Measurements from ENCODE around the gene KIF26B.
"Not testable (repeated sequence)": the region's sequence is repeated elsewhere in the genome, so short reads cannot be mapped to it uniquely, and the experiment has no call there.

Gene KIF26B

DNA sequence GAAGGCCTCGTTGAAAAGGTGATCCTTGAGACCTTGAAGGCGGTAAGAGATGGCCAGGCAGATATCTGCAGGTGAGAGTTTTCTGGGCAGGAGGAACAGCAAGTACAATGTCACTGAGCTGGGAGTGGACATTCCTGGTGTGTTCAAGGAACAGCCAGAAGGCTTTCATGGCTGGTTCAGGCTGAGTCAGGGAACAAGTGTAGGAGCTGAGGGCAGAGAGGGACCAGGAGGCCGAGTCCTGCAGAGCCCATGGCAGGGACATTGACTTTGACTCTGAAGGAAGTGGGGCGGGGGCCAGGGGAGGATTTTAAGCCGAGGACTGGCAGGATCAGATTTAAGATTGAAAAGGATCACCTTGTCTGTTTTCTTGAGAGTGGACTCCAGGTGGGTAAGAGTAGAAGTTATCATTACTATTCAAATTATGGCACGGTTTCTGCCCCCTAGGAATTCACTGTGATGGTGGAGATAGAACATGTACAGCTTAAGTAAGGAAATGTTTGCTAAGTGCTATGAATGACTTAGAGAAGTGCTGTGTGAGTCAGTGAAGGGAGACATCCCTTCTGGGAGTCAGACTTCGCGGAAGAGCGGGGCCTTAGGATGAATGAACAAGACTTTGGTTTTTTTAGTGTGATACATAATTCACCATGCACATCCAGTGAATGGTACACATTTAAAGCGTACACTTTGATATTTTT is 202.3 kb downstream of the KIF26B start:
- no peak for DNase-seq (ENCODE audit: low read depth)

- not testable (repeated sequence) for DNase-seq (ENCODE audit: low read depth)
These were observed 204.4 kb downstream of the KIF26B start for GRCh38 chr1:245359101-245359680.

DNA sequence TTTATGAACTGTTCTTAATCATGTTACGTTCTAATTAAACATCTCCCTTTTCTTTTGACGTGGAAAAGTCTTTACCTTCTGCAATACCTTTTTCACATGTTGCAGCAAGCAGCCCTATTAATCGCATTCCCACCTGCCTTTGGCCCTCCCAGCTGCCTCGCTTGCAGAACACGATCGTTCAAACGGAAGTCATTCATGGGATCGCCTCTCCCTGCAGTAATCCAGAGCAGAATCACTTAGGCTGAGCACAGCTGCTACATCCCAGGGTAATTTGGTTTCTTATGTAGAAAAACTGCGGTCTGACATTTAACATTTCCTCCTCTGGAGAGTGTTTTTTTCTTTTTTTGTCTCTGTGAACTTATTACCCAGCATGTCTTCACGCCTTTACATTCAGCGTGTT is 206.3 kb downstream of the KIF26B start:
- DNase-seq (ENCODE audit: low read depth), result no peak

DNA sequence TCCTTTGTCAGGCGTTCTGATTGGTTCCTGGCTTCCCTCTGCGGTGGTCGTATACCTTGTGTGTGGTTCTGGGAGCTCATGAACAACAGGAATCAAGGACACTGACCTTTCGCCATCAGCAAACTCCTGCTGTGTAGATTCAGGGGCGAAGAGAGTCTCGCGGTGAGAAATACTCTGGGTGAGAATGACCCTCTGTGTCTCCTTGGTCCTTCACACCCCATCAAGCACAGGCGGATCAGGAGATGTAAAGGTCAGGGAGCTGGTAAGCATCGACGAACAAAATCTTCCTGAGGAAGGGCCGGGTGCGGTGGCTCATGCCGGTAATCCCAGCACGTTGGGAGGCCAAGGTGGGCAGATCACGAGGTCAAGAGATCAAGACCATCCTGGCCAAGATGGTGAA is 207.2 kb downstream of the KIF26B start:
- DNase-seq (ENCODE audit: low read depth), result no peak

DNA sequence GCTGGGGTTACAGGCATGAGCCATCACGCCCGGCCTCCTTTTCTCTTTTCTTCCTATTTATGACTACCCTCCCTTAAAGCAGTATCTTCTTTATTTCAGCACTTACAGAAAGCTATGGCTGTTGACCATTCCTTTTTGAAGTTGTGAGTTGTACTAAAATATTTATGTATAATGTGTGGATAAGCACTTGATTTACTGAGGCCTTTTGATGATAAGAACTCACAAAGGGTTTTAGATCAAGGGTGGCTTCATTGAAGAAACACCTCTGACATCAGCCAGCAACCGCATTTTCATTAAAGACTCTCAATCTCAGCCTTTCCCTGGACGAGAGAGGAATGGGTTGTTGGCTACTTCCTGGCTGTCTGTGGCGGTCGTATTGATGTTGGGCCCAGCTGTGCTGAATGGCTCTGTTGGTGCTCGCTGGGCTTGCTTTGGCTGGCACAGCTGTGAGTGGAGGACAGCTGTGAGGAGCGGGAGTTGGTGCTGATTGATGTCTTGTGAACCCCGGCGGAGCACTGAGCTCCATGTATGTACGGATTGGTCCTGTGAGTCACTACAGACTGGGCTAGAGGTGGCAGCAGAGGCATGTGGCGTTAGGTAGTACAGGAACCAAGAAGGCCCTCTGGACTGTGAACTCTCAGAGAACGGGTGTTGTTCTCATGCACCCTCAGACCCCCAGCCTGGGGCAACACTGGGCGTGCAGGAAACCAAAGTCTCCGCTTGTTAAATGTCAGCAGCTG is 208.8 kb downstream of the KIF26B start:
- DNase-seq (ENCODE audit: low read depth), result no peak

GRCh38 chr1:245365095-245366020 is 210.6 kb downstream of the KIF26B start:
- DNase-seq (ENCODE audit: low read depth), result no peak

GRCh38 chr1:245366886-245367285 is 212.1 kb downstream of the KIF26B start:
- DNase-seq (ENCODE audit: low read depth), result no peak

- no peak for DNase-seq (ENCODE audit: low read depth)
These were observed 215.5 kb downstream of the KIF26B start for GRCh38 chr1:245370175-245370825.

GRCh38 chr1:245370905-245371581 is 216.3 kb downstream of the KIF26B start:
- no peak for DNase-seq (ENCODE audit: low read depth)

- DNase-seq (ENCODE audit: low read depth), result no peak
These were observed 218.3 kb downstream of the KIF26B start for GRCh38 chr1:245373131-245373530.

GRCh38 chr1:245375789-245376460 is 221.1 kb downstream of the KIF26B start:
- no peak for DNase-seq (ENCODE audit: low read depth)

DNA sequence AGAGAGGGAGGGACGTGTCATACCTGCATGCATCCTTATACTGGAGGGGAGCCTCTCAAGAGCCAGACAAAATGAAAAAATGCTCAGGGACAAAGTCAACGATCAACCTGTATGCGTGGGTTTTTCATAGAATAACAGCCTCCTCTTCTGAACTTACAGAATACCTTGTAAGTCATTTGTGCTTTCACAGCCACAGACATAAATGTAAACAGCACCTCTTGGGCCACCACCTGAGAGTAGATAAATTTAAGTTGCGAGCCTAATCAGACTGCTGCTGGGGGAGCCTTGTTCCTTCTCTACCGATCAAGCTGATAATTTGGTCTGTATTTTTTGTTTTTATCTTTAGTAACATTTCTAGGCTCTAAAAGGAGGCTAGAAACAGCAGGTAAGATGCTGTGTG is 223.1 kb downstream of the KIF26B start:
- DNase-seq (ENCODE audit: low read depth), result no peak

GRCh38 chr1:245378311-245378722 is 223.5 kb downstream of the KIF26B start:
- no peak for DNase-seq (ENCODE audit: low read depth)

DNA sequence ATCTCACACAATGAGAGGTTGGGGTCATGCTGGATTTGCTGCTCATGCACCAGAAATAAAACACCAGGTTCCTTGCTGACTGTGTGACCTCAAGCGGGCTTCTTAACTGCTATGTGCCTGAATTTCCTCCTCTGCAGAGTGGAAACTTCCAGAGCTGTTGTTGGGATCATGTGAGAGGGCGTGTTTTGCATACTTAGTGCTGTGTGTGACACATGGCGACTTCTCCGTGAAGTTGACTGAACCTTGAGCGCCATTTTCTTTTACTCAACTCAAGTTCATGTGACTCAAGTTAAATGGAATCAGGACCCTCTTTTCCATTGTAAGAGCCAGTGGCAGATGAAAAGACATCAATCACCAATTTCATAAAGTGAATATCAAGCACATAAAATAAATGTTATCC is 224.0 kb downstream of the KIF26B start:
- DNase-seq (ENCODE audit: low read depth), result no peak

- no peak for DNase-seq (ENCODE audit: low read depth)
These were observed 226.2 kb downstream of the KIF26B start for GRCh38 chr1:245380790-245381535.

DNA sequence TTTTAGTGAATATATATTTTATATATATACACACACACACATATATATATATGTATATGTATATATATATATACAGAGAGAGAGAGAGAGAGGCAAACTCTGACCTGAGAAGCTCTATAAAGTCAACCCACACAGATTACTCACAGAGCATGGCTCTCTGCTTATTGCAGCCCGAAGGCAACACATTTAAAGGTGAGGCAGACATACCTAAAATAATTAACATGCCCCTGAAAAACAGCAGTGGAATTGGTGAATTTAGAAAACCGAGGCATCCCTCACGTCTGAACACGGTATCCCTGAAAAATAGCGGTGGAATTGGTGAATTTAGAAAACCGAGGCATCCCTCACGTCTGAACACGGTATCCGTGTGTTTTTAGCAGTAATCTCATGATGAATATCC is 228.2 kb downstream of the KIF26B start:
- no peak for DNase-seq (ENCODE audit: low read depth)

DNA sequence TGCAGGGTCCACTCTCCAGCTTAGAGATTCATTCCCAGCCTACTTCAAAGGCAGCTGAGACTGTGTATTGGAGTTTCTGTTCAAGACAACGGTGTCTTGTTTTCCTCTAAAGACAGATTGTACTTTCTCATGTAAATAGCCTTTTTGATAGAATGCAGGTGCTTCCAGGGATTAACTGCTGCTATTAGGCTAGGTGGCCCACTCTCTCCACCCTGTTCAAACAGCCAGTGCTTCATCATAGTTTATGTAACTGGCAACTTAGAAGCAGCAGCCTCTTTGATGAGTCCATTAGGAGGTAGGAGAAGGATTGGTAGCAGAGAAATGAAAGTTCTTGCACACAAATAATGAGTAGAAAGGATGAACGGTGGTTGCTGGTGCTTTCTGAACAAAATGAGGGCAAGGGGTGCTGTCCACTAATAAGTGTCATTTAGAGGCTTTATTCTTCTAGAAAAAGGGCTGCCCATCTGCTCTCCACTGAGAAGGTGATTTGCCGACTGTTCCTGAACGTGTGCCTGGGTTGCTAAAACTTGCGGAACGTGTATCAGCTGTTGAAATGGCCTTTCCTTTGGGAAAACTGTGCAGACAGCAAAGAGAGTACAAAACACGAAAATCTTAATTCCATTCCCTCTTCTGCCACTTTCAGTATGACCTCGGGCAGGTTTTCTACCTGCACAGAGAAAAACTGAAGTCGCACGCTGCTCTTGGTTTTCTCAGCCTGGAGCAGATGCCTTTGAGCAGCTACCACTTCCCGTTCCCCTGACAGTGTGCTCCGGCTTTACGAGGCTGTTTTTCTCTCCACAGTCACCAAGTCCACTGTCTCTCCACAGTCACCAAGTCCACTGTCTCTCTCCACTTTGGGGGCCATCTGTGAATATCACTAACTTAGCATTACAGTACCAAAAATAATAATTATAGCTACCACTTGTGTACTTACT is 228.9 kb downstream of the KIF26B start:
- no peak for DNase-seq (ENCODE audit: low read depth)

- DNase-seq (ENCODE audit: low read depth), result no peak
These were observed 231.6 kb downstream of the KIF26B start for GRCh38 chr1:245386297-245386971.
